Natural killer cell treated with Interleukin-12 subunit alpha and Interleukin-12 subunit beta and Interleukin-15 and Interleukin-18, amount 100 ng/mL, for 72 hours (primary cell): ENCODE data around the gene TRIM47. TPM values are rescaled to one million over a fixed set of nuclear protein-coding genes. Genes with fewer than 3 reads are reported as not detected.

Experiments used
- ATAC-seq, 2 donors: fragments of 150-1000 bp; cut with Tn5 transposase in 1 of 2; sonication (Bioruptor Pico), chemical (Tn5 transposase) in 1 of 2; 2 replicates each; pipeline ENCODE4 v1.10.0; 2021
- DNase-seq: peaks from one replicate; pipeline ENCODE4 v3.0.0; 2022; ENCODE audit warnings: low spot score
- H3K27ac Mint-ChIP-seq, 2 donors: 1 replicate in 1 of 2; 2 replicates in 1 of 2; pipeline ENCODE4 v1.8.0; 2022; ENCODE audit warnings: mixed read lengths in 2 of 2, mild to moderate bottlenecking in 1 of 2, moderate library complexity in 1 of 2
- H3K27me3 Mint-ChIP-seq, 2 donors: 1 replicate in 1 of 2; 2 replicates in 1 of 2; pipeline ENCODE4 v1.8.0; 2022; ENCODE audit warnings: mixed read lengths in 2 of 2
- H3K36me3 Mint-ChIP-seq: one replicate; pipeline ENCODE4 v1.8.0; 2022; ENCODE audit warnings: mixed read lengths
- H3K4me1 Mint-ChIP-seq, 2 donors: 1 replicate in 1 of 2; 2 replicates in 1 of 2; pipeline ENCODE4 v1.8.0; 2022; ENCODE audit warnings: low read depth in 2 of 2, mixed read lengths in 2 of 2, mild to moderate bottlenecking in 1 of 2
- H3K4me3 Mint-ChIP-seq: one replicate; pipeline ENCODE4 v1.8.0; 2022; ENCODE audit warnings: mixed read lengths
- H3K9me3 Mint-ChIP-seq: 2 replicates; pipeline ENCODE4 v1.8.0; 2022; ENCODE audit warnings: mixed read lengths
- total RNA-seq, 2 donors: library from RNA; stranded (reverse); gene quantifications; one replicate each; pipeline ENCODE4 v1.2.3, GENCODE V29; 2022

TRIM47 gene
- total RNA-seq, 2 donors from 2014 or later, result 1.6 to 2.1 TPM

GRCh38 chr17:75846692-75847613 lies 31.4 kb downstream of the TRIM47 start:
- Mint-ChIP-seq H3K27me3 (no peaks in the 10 kb centered on the region), H3K4me1 (peaks cover 6 to 13% of the 10 kb centered on the region in 2 donors), H3K27ac (no peak overlapping the region), H3K9me3 (no peaks in the 10 kb centered on the region), H3K4me3 (no peak overlapping the region), H3K36me3 (no peaks in the 10 kb centered on the region)
- DNase-seq (no peak), ATAC-seq (no peak)

GRCh38 chr17:75845933-75846691 lies 32.3 kb downstream of the TRIM47 start:
- no peaks in the 10 kb centered on the region for H3K9me3 Mint-ChIP-seq
- ATAC-seq, result no peak
- no peak for DNase-seq
- H3K27me3 Mint-ChIP-seq, result no peaks in the 10 kb centered on the region
- no peaks in the 10 kb centered on the region for H3K36me3 Mint-ChIP-seq
- H3K4me1 Mint-ChIP-seq, result peaks cover 6 to 13% of the 10 kb centered on the region in 2 donors
- peak overlapping the region; percentile 64 to 85 for H3K27ac Mint-ChIP-seq
- H3K4me3 Mint-ChIP-seq, result no peak overlapping the region

- peak overlapping the region; percentile 64 to 85 for H3K27ac Mint-ChIP-seq
- DNase-seq (peak; percentile 77), ATAC-seq (peak; percentile 67 to 71)
- no peak overlapping the region for H3K4me3 Mint-ChIP-seq
- peaks cover 6 to 13% of the 10 kb centered on the region in 2 donors for H3K4me1 Mint-ChIP-seq
- no peaks in the 10 kb centered on the region for H3K36me3 Mint-ChIP-seq
- H3K9me3 Mint-ChIP-seq, result no peaks in the 10 kb centered on the region
- H3K27me3 Mint-ChIP-seq, result no peaks in the 10 kb centered on the region
Observed at GRCh38 chr17:75845058-75845711, 33.2 kb downstream of the TRIM47 start.

- no peak for DNase-seq
- Mint-ChIP-seq H3K4me3 (peak overlapping the region; percentile 89), H3K4me1 (peaks cover 6 to 13% of the 10 kb centered on the region in 2 donors), H3K9me3 (no peaks in the 10 kb centered on the region), H3K27ac (peak overlapping the region; percentile 81 to 93), H3K27me3 (no peaks in the 10 kb centered on the region), H3K36me3 (no peaks in the 10 kb centered on the region)
- peak; percentile 2 to 34 for ATAC-seq
Observed at GRCh38 chr17:75844530-75845057, 33.8 kb downstream of the TRIM47 start.

- Mint-ChIP-seq H3K4me1 (peaks cover 6 to 13% of the 10 kb centered on the region in 2 donors), H3K27ac (peak within 1 kb of the TSS; percentile 81 to 93), H3K4me3 (peak within 1 kb of the TSS; percentile 89), H3K27me3 (no peaks in the 10 kb centered on the region), H3K36me3 (no peaks in the 10 kb centered on the region), H3K9me3 (no peaks in the 10 kb centered on the region)
- ATAC-seq (peak; percentile 80 to 89), DNase-seq (peak; percentile 84)
Observed at GRCh38 chr17:75843577-75844529, 34.5 kb downstream of the TRIM47 start, which contains the start of gene UNC13D. UNC13D (minus strand) TSS chr17:75844404; CDS start chr17:75844337, 67 bp downstream.

GRCh38 chr17:75842963-75843576 lies 35.3 kb downstream of the TRIM47 start:
- no peaks in the 10 kb centered on the region for H3K36me3 Mint-ChIP-seq
- H3K27me3 Mint-ChIP-seq, result no peaks in the 10 kb centered on the region
- no peaks in the 10 kb centered on the region for H3K9me3 Mint-ChIP-seq
- ATAC-seq, result peak in 1 of 2 donors; percentile 12
- no peak for DNase-seq
- peak overlapping the region; percentile 89 for H3K4me3 Mint-ChIP-seq
- peak overlapping the region; percentile 81 to 93 for H3K27ac Mint-ChIP-seq
- H3K4me1 Mint-ChIP-seq, result peaks cover 6 to 11% of the 10 kb centered on the region in 2 donors

GRCh38 chr17:75842411-75842810 lies 36.0 kb downstream of the TRIM47 start:
- H3K9me3 Mint-ChIP-seq, result no peaks in the 10 kb centered on the region
- H3K27me3 Mint-ChIP-seq, result no peaks in the 10 kb centered on the region
- peak overlapping the region; percentile 89 for H3K4me3 Mint-ChIP-seq
- H3K4me1 Mint-ChIP-seq, result peaks cover 6 to 13% of the 10 kb centered on the region in 2 donors
- peak overlapping the region; percentile 23 to 58 for H3K27ac Mint-ChIP-seq
- ATAC-seq, result no peak
- no peaks in the 10 kb centered on the region for H3K36me3 Mint-ChIP-seq
- DNase-seq, result no peak

GRCh38 chr17:75840799-75841164 lies 37.6 kb downstream of the TRIM47 start:
- Mint-ChIP-seq H3K4me1 (peaks cover 6 to 13% of the 10 kb centered on the region in 2 donors), H3K4me3 (no peak overlapping the region)

GRCh38 chr17:75839942-75840798 lies 38.2 kb downstream of the TRIM47 start:
- Mint-ChIP-seq H3K36me3 (no peaks in the 10 kb centered on the region), H3K9me3 (no peaks in the 10 kb centered on the region), H3K4me1 (peaks cover 2 to 9% of the 10 kb centered on the region in 2 donors), H3K4me3 (no peak overlapping the region), H3K27me3 (no peaks in the 10 kb centered on the region), H3K27ac (no peak overlapping the region)
- DNase-seq (no peak), ATAC-seq (no peak)

More at GRCh38 chr17:75840799-75841164, 37.6 kb downstream of the TRIM47 start:
- Mint-ChIP-seq H3K9me3 (no peaks in the 10 kb centered on the region), H3K27ac (no peak overlapping the region), H3K36me3 (no peaks in the 10 kb centered on the region), H3K27me3 (no peaks in the 10 kb centered on the region)
- no peak for ATAC-seq
- DNase-seq, result no peak

- Mint-ChIP-seq H3K4me3 (no peak overlapping the region), H3K4me1 (peaks cover 11 to 20% of the 10 kb centered on the region in 2 donors), H3K27me3 (no peaks in the 10 kb centered on the region), H3K36me3 (no peaks in the 10 kb centered on the region), H3K9me3 (no peaks in the 10 kb centered on the region), H3K27ac (no peak overlapping the region)
- DNase-seq (no peak), ATAC-seq (no peak)
Observed at GRCh38 chr17:75838410-75838809, 40.0 kb downstream of the TRIM47 start.

GRCh38 chr17:75837899-75838298 lies 40.5 kb downstream of the TRIM47 start:
- Mint-ChIP-seq H3K27ac (no peak overlapping the region), H3K4me1 (peaks cover 16 to 24% of the 10 kb centered on the region in 2 donors), H3K9me3 (no peaks in the 10 kb centered on the region), H3K27me3 (no peaks in the 10 kb centered on the region), H3K36me3 (no peaks in the 10 kb centered on the region), H3K4me3 (no peak overlapping the region)
- DNase-seq (no peak), ATAC-seq (no peak)
